Measurements from ENCODE around the gene ZBTB22.
"Not testable (repeated sequence)": the region's sequence is repeated elsewhere in the genome, so short reads cannot be mapped to it uniquely, and the experiment has no call there.

The ZBTB22 gene

GRCh38 chr6:33317669-33318425 lies at the start of gene ZBTB22:
TSS of gene ZBTB22 (minus strand) at chr6:33317744. CDS start at chr6:33316916, 828 bp downstream.
- peak; percentile 91 for DNase-seq

- no peak for DNase-seq
These were observed 49.6 kb upstream of the ZBTB22 start for GRCh38 chr6:33367009-33367714.

- not testable (repeated sequence) for DNase-seq
These were observed 47.8 kb upstream of the ZBTB22 start for GRCh38 chr6:33365206-33365971.

GRCh38 chr6:33364475-33365205 lies 47.1 kb upstream of the ZBTB22 start:
- DNase-seq = not testable (repeated sequence)

GRCh38 chr6:33363486-33363885 lies 45.9 kb upstream of the ZBTB22 start:
- not testable (repeated sequence) for DNase-seq

GRCh38 chr6:33359331-33359730 lies 41.8 kb upstream of the ZBTB22 start:
- DNase-seq = no peak

GRCh38 chr6:33357160-33357871 lies 39.8 kb upstream of the ZBTB22 start:
- not testable (repeated sequence) for DNase-seq

- DNase-seq = no peak
These were observed 38.8 kb upstream of the ZBTB22 start for GRCh38 chr6:33356295-33356694.

GRCh38 chr6:33355860-33356259 lies 38.3 kb upstream of the ZBTB22 start:
- DNase-seq = not testable (repeated sequence)

- no peak for DNase-seq
These were observed 30.3 kb upstream of the ZBTB22 start for GRCh38 chr6:33347816-33348215.

GRCh38 chr6:33346972-33347371 lies 29.4 kb upstream of the ZBTB22 start:
- not testable (repeated sequence) for DNase-seq

- DNase-seq = peak; percentile 49
These were observed 27.5 kb upstream of the ZBTB22 start for GRCh38 chr6:33344701-33345697.

GRCh38 chr6:33343953-33344611 lies 26.5 kb upstream of the ZBTB22 start:
- DNase-seq = peak; percentile 35

- DNase-seq = not testable (repeated sequence)
These were observed 26.0 kb upstream of the ZBTB22 start for GRCh38 chr6:33343606-33343952.

- no peak for DNase-seq
These were observed 21.6 kb upstream of the ZBTB22 start for GRCh38 chr6:33339193-33339592.

- no peak for DNase-seq
These were observed 19.0 kb upstream of the ZBTB22 start for GRCh38 chr6:33336495-33336894.

GRCh38 chr6:33335916-33336315 lies 18.4 kb upstream of the ZBTB22 start:
- DNase-seq = no peak

- DNase-seq = no peak
These were observed 16.1 kb upstream of the ZBTB22 start for GRCh38 chr6:33333666-33334065.

GRCh38 chr6:33330736-33331135 lies 13.2 kb upstream of the ZBTB22 start:
- DNase-seq = no peak

- DNase-seq = no peak
These were observed 11.5 kb upstream of the ZBTB22 start for GRCh38 chr6:33329058-33329457.
